ENCODE data around the gene TXNDC5. TPM values are rescaled to one million over a fixed set of nuclear protein-coding genes. Genes with fewer than 3 reads are reported as not detected.

The TXNDC5 gene
- total RNA-seq, 2 experiments from 2014 or later = 17.5 to 19.0 TPM

GRCh38 chr6:7846966-7847818 lies 63.4 kb downstream of the TXNDC5 start:
- H3K9me3 Mint-ChIP-seq = peaks cover 4% of the 10 kb centered on the region
- DNase-seq = no peak
- no peak overlapping the region for H3K4me3 Mint-ChIP-seq
- ATAC-seq (ENCODE audit: low read depth) = no peak
- no peaks in the 10 kb centered on the region for H3K4me1 Mint-ChIP-seq
- H3K36me3 Mint-ChIP-seq = no peaks in the 10 kb centered on the region
- peaks cover 9% of the 10 kb centered on the region for H3K27me3 Mint-ChIP-seq
- H3K27ac Mint-ChIP-seq = no peak overlapping the region
- POLR2A ChIA-PET = no interaction called here

- DNase-seq = no peak
- Mint-ChIP-seq H3K4me3 (no peak overlapping the region), H3K36me3 (no peaks in the 10 kb centered on the region), H3K27ac (no peak overlapping the region), H3K9me3 (peaks cover 1% of the 10 kb centered on the region), H3K27me3 (peaks cover 6% of the 10 kb centered on the region), H3K4me1 (no peaks in the 10 kb centered on the region)
- no peak for ATAC-seq (ENCODE audit: low read depth)
- POLR2A ChIA-PET = no interaction called here
Measured at GRCh38 chr6:7841781-7842468, 68.7 kb downstream of the TXNDC5 start.

GRCh38 chr6:7836371-7837026 lies 74.1 kb downstream of the TXNDC5 start:
- POLR2A ChIA-PET = no interaction called here
- ATAC-seq (ENCODE audit: low read depth) = no peak
- DNase-seq = no peak
- Mint-ChIP-seq H3K27me3 (peaks cover 5% of the 10 kb centered on the region), H3K36me3 (no peaks in the 10 kb centered on the region), H3K9me3 (peaks cover 1% of the 10 kb centered on the region), H3K4me1 (no peaks in the 10 kb centered on the region), H3K27ac (no peak overlapping the region), H3K4me3 (no peak overlapping the region)

- Mint-ChIP-seq H3K4me3 (no peak overlapping the region), H3K36me3 (no peaks in the 10 kb centered on the region), H3K27ac (no peak overlapping the region), H3K27me3 (peaks cover 6% of the 10 kb centered on the region), H3K4me1 (no peaks in the 10 kb centered on the region), H3K9me3 (no peaks in the 10 kb centered on the region)
- POLR2A ChIA-PET = no interaction called here
- ATAC-seq (ENCODE audit: low read depth) = no peak
- no peak for DNase-seq
Measured at GRCh38 chr6:7833751-7834070, 76.9 kb downstream of the TXNDC5 start.

GRCh38 chr6:7832904-7833750 lies 77.5 kb downstream of the TXNDC5 start:
- no peak overlapping the region for H3K27ac Mint-ChIP-seq

More at GRCh38 chr6:7832904-7833750, 77.5 kb downstream of the TXNDC5 start:
- DNase-seq (no peak), ATAC-seq (ENCODE audit: low read depth) (no peak)
- POLR2A ChIA-PET = no interaction called here
- no peaks in the 10 kb centered on the region for H3K9me3 Mint-ChIP-seq
- H3K4me1 Mint-ChIP-seq = no peaks in the 10 kb centered on the region
- H3K27me3 Mint-ChIP-seq = peaks cover 6% of the 10 kb centered on the region
- no peaks in the 10 kb centered on the region for H3K36me3 Mint-ChIP-seq
- H3K4me3 Mint-ChIP-seq = no peak overlapping the region

Other genes with a start within 250 kb of the TXNDC5 start
- not detected for gene BMP6, start 184.7 kb downstream of the TXNDC5 start, total RNA-seq
- 10 to 100 TPM; 17.1 to 25.9 TPM for gene BLOC1S5, start 153.6 kb upstream of the TXNDC5 start, total RNA-seq
- gene EEF1E1, start 191.8 kb upstream of the TXNDC5 start, total RNA-seq = 10 to 100 TPM; 26.0 to 26.7 TPM

Data from activated naive CD8-positive, alpha-beta T cell treated with anti-CD3 and anti-CD28 coated beads, Interleukin-2, amount 10 ng/mL, durations not matched to agents 7 days and 5 days (primary cell).